DND-41 (cell line): Measurements from ENCODE around the gene SENP7.

ENCODE experiments used
- ATAC-seq: fragments of 200-7000 bp; cut with Tn5 transposase; 3 replicates; pipeline ENCODE4 v1.9.1; 2021; ENCODE audit warnings: low read depth; ENCODE audit not compliant: insufficient read depth
- DNase-seq: peaks from one replicate; pipeline ENCODE4 v3.0.0-alpha.2; 2020
- H2AFZ ChIP-seq: 2 replicates; pipeline ENCODE4 v1.6.0; 2012; ENCODE audit warnings: low read depth, low read length
- H3K27ac ChIP-seq: 2 replicates; pipeline ENCODE4 v1.5.1; 2012; ENCODE audit warnings: low read length, inconsistent platforms
- H3K27me3 ChIP-seq: fragments of 200-600 bp; sonication (generic); 2 replicates; pipeline ENCODE4 v1.6.0; 2012; ENCODE audit warnings: low read length, mild to moderate bottlenecking, inconsistent platforms; ENCODE audit not compliant: insufficient read depth, poor library complexity
- H3K36me3 ChIP-seq: 2 replicates; pipeline ENCODE4 v1.5.1; 2012; ENCODE audit warnings: low read length, inconsistent platforms; ENCODE audit not compliant: insufficient read depth
- H3K4me1 ChIP-seq: 2 replicates; pipeline ENCODE4 v1.5.1; 2012; ENCODE audit warnings: mild to moderate bottlenecking, low read length; ENCODE audit not compliant: insufficient read depth
- H3K4me2 ChIP-seq: 2 replicates; pipeline ENCODE4 v1.6.0; 2012; ENCODE audit warnings: mild to moderate bottlenecking, moderate library complexity, low read length, inconsistent platforms; ENCODE audit not compliant: insufficient read depth
- H3K4me3 ChIP-seq, 2 experiments: fragments of 200-600 bp in 1 of 2; shearing (Covaris generic) in 1 of 2; 2 replicates each; pipeline ENCODE4 v1.5.1; 2012 to 2016; ENCODE audit warnings: inconsistent platforms in 2 of 2, low read length in 2 of 2, mild to moderate bottlenecking in 2 of 2, low read depth in 1 of 2, moderate library complexity in 1 of 2
- H3K79me2 ChIP-seq: 2 replicates; pipeline ENCODE4 v1.6.0; 2012; ENCODE audit warnings: low read length, inconsistent platforms; ENCODE audit not compliant: insufficient read depth
- H3K9ac ChIP-seq: 2 replicates; pipeline ENCODE4 v1.6.0; 2012; ENCODE audit warnings: low read depth, mild to moderate bottlenecking, inconsistent platforms, low read length, moderate library complexity
- H3K9me3 ChIP-seq: 2 replicates; pipeline ENCODE4 v1.5.1; 2012; ENCODE audit warnings: low read length, moderate library complexity, mild to moderate bottlenecking, inconsistent platforms; ENCODE audit not compliant: insufficient read depth, severe bottlenecking
- H4K20me1 ChIP-seq: 2 replicates; pipeline ENCODE4 v1.6.0; 2012; ENCODE audit warnings: low read length; ENCODE audit not compliant: insufficient read depth
- CTCF ChIP-seq: IDR thresholded peaks from 2 replicates; pipeline ENCODE4 v1.5.1; 2012; ENCODE audit warnings: borderline replicate concordance, low read length, moderate library complexity, mild to moderate bottlenecking; ENCODE audit not compliant: poor library complexity, severe bottlenecking; ENCODE audit errors: extremely low read depth
- EZH2 ChIP-seq: IDR thresholded peaks from 3 replicates; pipeline ENCODE4 v1.6.1; 2012; ENCODE audit warnings: borderline replicate concordance, low read depth, mild to moderate bottlenecking, moderate library complexity, low read length, inconsistent platforms; ENCODE audit not compliant: severe bottlenecking

Gene SENP7

GRCh38 chr3:101384426-101384825 is 128.6 kb downstream of the SENP7 start:
- Histone ChIP-seq H3K27me3 (no peaks in the 10 kb centered on the region), H2AFZ (no peak overlapping the region), H3K27ac (no peak overlapping the region), H3K9ac (no peak overlapping the region), H3K9me3 (peaks cover under 1% of the 10 kb centered on the region), H3K4me3 (no peak overlapping the region), H3K36me3 (peaks cover 13% of the 10 kb centered on the region; the same call in 1 of the 2 replicates), H4K20me1 (0 out of 2 replicates have a peak, but pooled peaks cover 8% of the 10 kb centered on the region), H3K4me2 (no peak overlapping the region), H3K79me2 (peaks cover 23% of the 10 kb centered on the region), H3K4me1 (no peaks in the 10 kb centered on the region)
- ATAC-seq (no peak), DNase-seq (no peak)
- TF ChIP-seq CTCF (no peak), EZH2 (no peak)

- Histone ChIP-seq H3K4me1 (no peaks in the 10 kb centered on the region), H2AFZ (no peak overlapping the region), H3K27me3 (no peaks in the 10 kb centered on the region), H3K9ac (no peak overlapping the region), H3K27ac (no peak overlapping the region), H4K20me1 (0 out of 2 replicates have a peak, but pooled peaks cover 8% of the 10 kb centered on the region), H3K36me3 (peaks cover 13% of the 10 kb centered on the region; the same call in 1 of the 2 replicates), H3K9me3 (no peaks in the 10 kb centered on the region), H3K4me3 (no peak overlapping the region), H3K79me2 (peaks cover 23% of the 10 kb centered on the region), H3K4me2 (no peak overlapping the region)
- DNase-seq (no peak), ATAC-seq (no peak)
- TF ChIP-seq EZH2 (no peak), CTCF (no peak)
Observed at GRCh38 chr3:101383656-101384055, 129.4 kb downstream of the SENP7 start.

- peaks cover 13% of the 10 kb centered on the region; the same call in 1 of the 2 replicates for H3K36me3 ChIP-seq
- no peaks in the 10 kb centered on the region for H3K4me1 ChIP-seq
- H3K27ac ChIP-seq, result no peak overlapping the region
- H3K4me2 ChIP-seq, result no peak overlapping the region
- no peak overlapping the region for H3K9ac ChIP-seq
- H4K20me1 ChIP-seq, result 0 out of 2 replicates have a peak, but pooled peaks cover 8% of the 10 kb centered on the region
- peaks cover 19% of the 10 kb centered on the region for H3K79me2 ChIP-seq
- DNase-seq (no peak), ATAC-seq (no peak)
- H3K9me3 ChIP-seq, result no peaks in the 10 kb centered on the region
- TF ChIP-seq EZH2 (no peak), CTCF (no peak)
- H3K27me3 ChIP-seq, result no peaks in the 10 kb centered on the region
- H2AFZ ChIP-seq, result no peak overlapping the region
- no peak overlapping the region for H3K4me3 ChIP-seq
Observed at GRCh38 chr3:101383156-101383575, 129.8 kb downstream of the SENP7 start.

GRCh38 chr3:101381809-101382208 is 131.2 kb downstream of the SENP7 start:
- H3K27ac ChIP-seq, result no peak overlapping the region
- H3K9me3 ChIP-seq, result no peaks in the 10 kb centered on the region
- no peak overlapping the region for H3K4me2 ChIP-seq
- H2AFZ ChIP-seq, result no peak overlapping the region
- TF ChIP-seq EZH2, result no peak
- TF ChIP-seq CTCF, result peak; percentile 49
- peaks cover 13% of the 10 kb centered on the region for H3K79me2 ChIP-seq
- H3K4me1 ChIP-seq, result no peaks in the 10 kb centered on the region
- peaks cover 8% of the 10 kb centered on the region; the same call in 1 of the 2 replicates for H3K36me3 ChIP-seq
- H4K20me1 ChIP-seq, result 0 out of 2 replicates have a peak, but pooled peaks cover 8% of the 10 kb centered on the region
- H3K27me3 ChIP-seq, result no peaks in the 10 kb centered on the region
- DNase-seq, result no peak
- H3K9ac ChIP-seq, result no peak overlapping the region
- peak; percentile 51; the same call in 1 of the 3 replicates for ATAC-seq
- no peak overlapping the region for H3K4me3 ChIP-seq
